ENCODE measurements around the gene STPG4. TPM values are rescaled to one million over a fixed set of nuclear protein-coding genes. Genes with fewer than 3 reads are reported as not detected.
"Not testable (repeated sequence)": the region's sequence is repeated elsewhere in the genome, so short reads cannot be mapped to it uniquely, and the experiment has no call there.

The STPG4 gene
- total RNA-seq, 1 experiment from 2014 or later = 0.13 TPM

DNA sequence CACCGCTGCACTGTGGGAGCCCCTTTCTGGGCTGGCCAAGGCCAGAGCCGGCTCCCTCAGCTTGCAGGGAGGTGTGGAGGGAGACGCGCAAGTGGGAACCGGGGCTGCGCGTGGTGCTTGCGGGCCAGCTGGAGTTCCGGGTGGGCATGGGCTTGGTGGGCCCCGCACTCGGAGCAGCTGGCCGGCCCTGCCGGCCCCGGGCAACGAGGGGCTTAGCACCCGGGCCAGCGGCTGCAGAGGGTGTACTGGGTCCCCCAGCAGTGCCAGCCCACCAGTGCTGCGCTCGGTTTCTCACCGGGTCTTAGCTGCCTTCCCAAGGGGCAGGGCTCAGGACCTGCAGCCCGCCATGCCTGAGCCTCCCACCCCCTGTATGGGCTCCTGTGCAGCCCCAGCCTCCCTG, 47.9 kb downstream of the STPG4 start:
- not testable (repeated sequence) for H2AFZ ChIP-seq (ENCODE audit: low read length); H3K36me3 Mint-ChIP-seq (ENCODE audit: insufficient read depth in 1 of 3, low read depth in 3 of 3); H3K23ac ChIP-seq (ENCODE audit: insufficient read length, low read depth, low read length); H3K9me3 ChIP-seq (ENCODE audit: control insufficient read depth, low read depth, low read length); H3K27ac ChIP-seq (ENCODE audit: insufficient read length, low read depth, low read length); H3K27me3 Mint-ChIP-seq (ENCODE audit: low read depth); H3K27ac Mint-ChIP-seq; H2BK5ac ChIP-seq (ENCODE audit: insufficient read length, low read length); H3K56ac ChIP-seq (ENCODE audit: insufficient read length, low read depth, low read length); H3T11ph ChIP-seq (ENCODE audit: low read length); H3K9ac ChIP-seq (ENCODE audit: extremely low read depth, insufficient read length, low read length); H3K23me2 ChIP-seq (ENCODE audit: insufficient read length, low read depth, low read length, poor library complexity, severe bottlenecking); H4K91ac ChIP-seq (ENCODE audit: insufficient read length, low read depth, low read length); H3K27me3 ChIP-seq (ENCODE audit: insufficient read depth, low read length); H3K18ac ChIP-seq (ENCODE audit: insufficient read length, low read depth, low read length); H2AK5ac ChIP-seq (ENCODE audit: insufficient read length, low read length); H3K14ac ChIP-seq (ENCODE audit: insufficient read depth, low read length); H3K79me1 ChIP-seq (ENCODE audit: insufficient read depth, low read depth, low read length, poor library complexity, severe bottlenecking); H3K4ac ChIP-seq (ENCODE audit: low read depth, low read length); H2BK15ac ChIP-seq (ENCODE audit: low read depth, low read length); H4K8ac ChIP-seq (replicated peaks; ENCODE audit: insufficient read length, low read depth, low read length); H2BK12ac ChIP-seq (ENCODE audit: insufficient read length, low read depth, low read length); H4K5ac ChIP-seq (ENCODE audit: insufficient read length, low read depth, low read length); H2BK20ac ChIP-seq (ENCODE audit: low read depth, low read length, poor library complexity, severe bottlenecking); H3K79me2 ChIP-seq (ENCODE audit: insufficient read depth, low read length); H4K20me1 ChIP-seq (ENCODE audit: control insufficient read depth, insufficient read depth, insufficient read length); DNase-seq; H3K4me3 Mint-ChIP-seq; H2BK120ac ChIP-seq (ENCODE audit: low read depth, low read length, poor library complexity, severe bottlenecking); H3K4me2 ChIP-seq (ENCODE audit: insufficient read depth, insufficient read length, low read length); H3K9me3 Mint-ChIP-seq; H3K4me1 ChIP-seq (ENCODE audit: insufficient read depth, low read length)
- no CpG with 5 or more reads among the region's 21 CpGs for WGBS (ENCODE audit: extremely low coverage, insufficient read length, low lambda C conversion rate)
- peaks cover 8 to 10% of the 10 kb centered on the region in 2 experiments; a peak in 3 of 4 replicates for H3K4me1 Mint-ChIP-seq

- not testable (repeated sequence) for H2BK15ac ChIP-seq (ENCODE audit: low read depth, low read length); H3K36me3 Mint-ChIP-seq (ENCODE audit: insufficient read depth in 1 of 3, low read depth in 3 of 3); H3K4me2 ChIP-seq (ENCODE audit: insufficient read depth, insufficient read length, low read length); H2BK20ac ChIP-seq (ENCODE audit: low read depth, low read length, poor library complexity, severe bottlenecking); H3K79me2 ChIP-seq (ENCODE audit: insufficient read depth, low read length); H3T11ph ChIP-seq (ENCODE audit: low read length); H3K4me3 Mint-ChIP-seq; H3K9ac ChIP-seq (ENCODE audit: extremely low read depth, insufficient read length, low read length); H3K4me1 ChIP-seq (ENCODE audit: insufficient read depth, low read length); H2AFZ ChIP-seq (ENCODE audit: low read length); H3K27me3 Mint-ChIP-seq (ENCODE audit: low read depth); H3K9me3 Mint-ChIP-seq; H3K9me3 ChIP-seq (ENCODE audit: control insufficient read depth, low read depth, low read length); H4K8ac ChIP-seq (replicated peaks; ENCODE audit: insufficient read length, low read depth, low read length); H2BK5ac ChIP-seq (ENCODE audit: insufficient read length, low read length); H3K23me2 ChIP-seq (ENCODE audit: insufficient read length, low read depth, low read length, poor library complexity, severe bottlenecking); H3K27ac ChIP-seq (ENCODE audit: insufficient read length, low read depth, low read length); H2BK120ac ChIP-seq (ENCODE audit: low read depth, low read length, poor library complexity, severe bottlenecking); H3K23ac ChIP-seq (ENCODE audit: insufficient read length, low read depth, low read length); H3K4ac ChIP-seq (ENCODE audit: low read depth, low read length); H3K79me1 ChIP-seq (ENCODE audit: insufficient read depth, low read depth, low read length, poor library complexity, severe bottlenecking); H3K56ac ChIP-seq (ENCODE audit: insufficient read length, low read depth, low read length); H3K27ac Mint-ChIP-seq; H4K91ac ChIP-seq (ENCODE audit: insufficient read length, low read depth, low read length); H2AK5ac ChIP-seq (ENCODE audit: insufficient read length, low read length); H3K18ac ChIP-seq (ENCODE audit: insufficient read length, low read depth, low read length); H2BK12ac ChIP-seq (ENCODE audit: insufficient read length, low read depth, low read length); DNase-seq; H4K5ac ChIP-seq (ENCODE audit: insufficient read length, low read depth, low read length); H3K27me3 ChIP-seq (ENCODE audit: insufficient read depth, low read length); H3K14ac ChIP-seq (ENCODE audit: insufficient read depth, low read length); H4K20me1 ChIP-seq (ENCODE audit: control insufficient read depth, insufficient read depth, insufficient read length)
- WGBS (ENCODE audit: extremely low coverage, insufficient read length, low lambda C conversion rate) = no CpG with 5 or more reads among the region's 4 CpGs
- peaks cover 17 to 18% of the 10 kb centered on the region in 2 experiments for H3K4me1 Mint-ChIP-seq
These were observed 48.9 kb downstream of the STPG4 start for GRCh38 chr2:47106231-47106630.
